Panc1 (cell line): ENCODE data around the gene UGT1A6. TPM values are rescaled to one million over a fixed set of nuclear protein-coding genes. Genes with fewer than 3 reads are reported as not detected.

ENCODE experiments used
- ATAC-seq: fragments of 200-7000 bp; cut with Tn5 transposase; 2 replicates; pipeline ENCODE4 v1.9.1; 2020; ENCODE audit warnings: mild to moderate bottlenecking, moderate library complexity
- BruUV-seq: library from RNA; stranded (reverse); fragments of 400-500 nt; replicated peaks from 2 replicates; lab custom pipeline; 2021; lab: Mats Ljungman, UMichigan
- CTCF ChIA-PET: fragments of 300-600 bp; sonication (Branson Sonifier 250); formaldehyde crosslinking; loops from one replicate; lab custom pipeline; 2022; ENCODE audit warnings: antibody characterized with exemption; lab: Charles Lee
- POLR2A ChIA-PET: fragments of 300-600 bp; sonication (Branson Sonifier 250); formaldehyde crosslinking; loops from one replicate; lab custom pipeline; 2022; ENCODE audit warnings: antibody characterized with exemption; lab: Charles Lee
- DNase-seq: peaks from one replicate; pipeline ENCODE4 v3.0.0-alpha.2; 2010; ENCODE audit warnings: low read depth, low spot score
- H3K27ac ChIP-seq: 2 replicates; pipeline ENCODE4 v1.5.1; 2011; ENCODE audit warnings: mild to moderate bottlenecking, low read length, inconsistent platforms
- H3K27me3 ChIP-seq: fragments of 200-500 bp; sonication (Bioruptor generic); 2 replicates; pipeline ENCODE4 v1.6.0; 2014; ENCODE audit warnings: low read length, inconsistent platforms; ENCODE audit not compliant: control insufficient read depth, insufficient read depth
- H3K36me3 ChIP-seq: fragments of 200-500 bp; sonication (Bioruptor generic); 2 replicates; pipeline ENCODE4 v1.5.1; 2014; ENCODE audit warnings: inconsistent platforms, mild to moderate bottlenecking, low read length, moderate library complexity; ENCODE audit not compliant: control insufficient read depth, insufficient read depth
- H3K4me1 ChIP-seq: 2 replicates; pipeline ENCODE4 v1.5.1; 2011; ENCODE audit warnings: inconsistent platforms, mild to moderate bottlenecking, low read length, moderate library complexity; ENCODE audit not compliant: control insufficient read depth, insufficient read depth
- H3K4me3 ChIP-seq, 2 experiments: 2 replicates each; pipeline ENCODE4 v1.5.1; 2011 to 2012; ENCODE audit warnings: low read depth in 2 of 2, low read length in 2 of 2, mild to moderate bottlenecking in 2 of 2, inconsistent platforms in 1 of 2, moderate library complexity in 1 of 2
- H3K9me3 ChIP-seq: fragments of 200-500 bp; sonication (Bioruptor generic); 2 replicates; pipeline ENCODE4 v1.5.1; 2014; ENCODE audit warnings: low read depth, mild to moderate bottlenecking, inconsistent platforms, low read length, moderate library complexity; ENCODE audit not compliant: control insufficient read depth, insufficient read depth
- CTCF ChIP-seq: fragments of 450-650 bp; IDR thresholded peaks from 2 replicates; pipeline ENCODE4 v1.5.1; 2017; ENCODE audit warnings: mild to moderate bottlenecking
- POLR2AphosphoS5 ChIP-seq: IDR thresholded peaks from 2 replicates; pipeline ENCODE4 v1.6.1; 2012; ENCODE audit warnings: mild to moderate bottlenecking, low read depth, low read length, moderate library complexity
- REST ChIP-seq, 2 experiments: IDR thresholded peaks; 2 replicates each; pipeline ENCODE4 v1.6.1; 2011 to 2012; ENCODE audit warnings: low read depth in 2 of 2, control low read depth in 1 of 2, low read length in 1 of 2, mild to moderate bottlenecking in 1 of 2, moderate library complexity in 1 of 2; ENCODE audit not compliant: insufficient read depth in 1 of 2
- SIN3A ChIP-seq: IDR thresholded peaks from 2 replicates; pipeline ENCODE4 v1.6.1; 2012; ENCODE audit warnings: low read depth, mild to moderate bottlenecking, low read length, moderate library complexity, borderline replicate concordance; ENCODE audit not compliant: insufficient read depth
- TCF7L2 ChIP-seq: IDR thresholded peaks from 2 replicates; pipeline ENCODE4 v1.6.1; 2011; ENCODE audit warnings: mild to moderate bottlenecking, low read depth, low read length, inconsistent platforms
- in situ Hi-C: cut with HindIII; loops from 2 replicates; pipeline ENCODE4 v1.10.0; 2016; ENCODE audit warnings: low sequenced_read_pairs, low pct_unique_long_range_greater_than_20kb
- intact Hi-C: fragments of 100-400 bp; cut with micrococcal nuclease; formaldehyde crosslinking; loops from one replicate; pipeline ENCODE4 v1.10.0; 2022; ENCODE audit not compliant: unreplicated experiment
- total RNA-seq: library from RNA; stranded (reverse); gene quantifications from one replicate; pipeline ENCODE4 v1.2.1, GENCODE V29; 2021; ENCODE audit not compliant: unreplicated experiment

Gene UGT1A6
- total RNA-seq, 1 experiment from 2014 or later = not detected

- no peaks in the 10 kb centered on the region for H3K36me3 ChIP-seq
- H3K27ac ChIP-seq = no peak overlapping the region
- H3K4me1 ChIP-seq = no peaks in the 10 kb centered on the region
- intact Hi-C loops (no loop called here), in situ Hi-C loops (no loop called here)
- ChIA-PET CTCF (no interaction called here), POLR2A (no interaction called here)
- TF ChIP-seq POLR2AphosphoS5 = no peak
- TF ChIP-seq SIN3A = no peak
- no peak for TF ChIP-seq CTCF
- no peak for TF ChIP-seq REST (IDR thresholded peaks at IDR 0.05; ENCODE audit: insufficient read depth in 1 of 2, low read depth in 2 of 2, low read length in 1 of 2)
- no peak for TF ChIP-seq TCF7L2
- BruUV-seq = no TSS peak
- H3K9me3 ChIP-seq = no peaks in the 10 kb centered on the region
- no peak for DNase-seq
- no peak overlapping the region for H3K4me3 ChIP-seq
- ATAC-seq = no peak
- H3K27me3 ChIP-seq = no peaks in the 10 kb centered on the region
Observed at GRCh38 chr2:233799716-233800115, 107.0 kb downstream of the UGT1A6 start.

GRCh38 chr2:233800208-233800607 is 107.5 kb downstream of the UGT1A6 start:
- CTCF ChIA-PET = no interaction called here
- POLR2A ChIA-PET = no interaction called here
- Histone ChIP-seq H3K27ac (no peak overlapping the region), H3K9me3 (no peaks in the 10 kb centered on the region), H3K4me3 (no peak overlapping the region), H3K36me3 (no peaks in the 10 kb centered on the region), H3K27me3 (no peaks in the 10 kb centered on the region), H3K4me1 (no peaks in the 10 kb centered on the region)
- DNase-seq = no peak
- intact Hi-C loops = no loop called here
- no peak for TF ChIP-seq POLR2AphosphoS5
- TF ChIP-seq TCF7L2 = no peak
- TF ChIP-seq SIN3A = no peak
- TF ChIP-seq CTCF = no peak
- TF ChIP-seq REST (IDR thresholded peaks at IDR 0.05; ENCODE audit: insufficient read depth in 1 of 2, low read depth in 2 of 2, low read length in 1 of 2) = no peak
- no peak for ATAC-seq
- in situ Hi-C loops = no loop called here
- BruUV-seq = no TSS peak
